ENCODE measurements around the gene PNMA3. TPM values are rescaled to one million over a fixed set of nuclear protein-coding genes. Genes with fewer than 3 reads are reported as not detected.

Gene PNMA3
- total and polyA plus RNA-seq, 2 of the 4 experiments (the other 2 are of a cell fraction): 0.03 TPM; not detected in 1

- H3K4me1 ChIP-seq (ENCODE audit: control insufficient read depth, insufficient read depth, low read length): no peaks in the 10 kb centered on the region
- H3K56ac ChIP-seq (ENCODE audit: extremely low read depth, insufficient read depth, low read length): no peak overlapping the region
- no peaks in the 10 kb centered on the region for H3K27me3 ChIP-seq (ENCODE audit: control insufficient read depth, insufficient read depth, low read length)
- H3K9me3 ChIP-seq (ENCODE audit: control insufficient read depth, insufficient read depth, low read length): no peaks in the 10 kb centered on the region
- H4K8ac ChIP-seq (ENCODE audit: low read depth in 2 of 2, low read length in 2 of 2): no peak overlapping the region
- no peaks in the 10 kb centered on the region for H3K36me3 ChIP-seq (ENCODE audit: control insufficient read depth, insufficient read depth, low read length)
- H4K20me1 ChIP-seq (ENCODE audit: insufficient read depth, low read length): no peaks in the 10 kb centered on the region
- no peak overlapping the region for H3K9ac ChIP-seq (ENCODE audit: low read depth, low read length)
- no peak overlapping the region for H3K4me2 ChIP-seq (ENCODE audit: low read depth, low read length)
- H3K18ac ChIP-seq (ENCODE audit: low read depth, low read length): no peak overlapping the region
- 91% methylated on average over 7 of the region's 24 CpGs; no CpG with 5 or more reads in 1 of the 2 experiments for WGBS, 2 experiments (ENCODE audit: extremely low coverage in 2 of 2, insufficient read length in 1 of 2)
- ATAC-seq (ENCODE audit: low read depth) (no peak), DNase-seq (no peak)
- H3K79me1 ChIP-seq (ENCODE audit: low read depth in 1 of 2, low read length in 2 of 2): no peaks in the 10 kb centered on the region
- CTCF ChIA-PET: no interaction called here
- H2BK5ac ChIP-seq (ENCODE audit: low read depth, low read length, poor library complexity, severe bottlenecking): no peak overlapping the region
- no peak overlapping the region for H2BK120ac ChIP-seq (ENCODE audit: low read depth, low read length)
- intact Hi-C loops (cut with micrococcal nuclease): no loop called here
- TF ChIP-seq ELK1 (IDR thresholded peaks at IDR 0.05; ENCODE audit: borderline replicate concordance, low read depth, low read length) (no peak), CTCF (conservative IDR thresholded peaks at IDR 0.05; ENCODE audit: low read depth, low read length) (no peak), CHD1 (IDR thresholded peaks at IDR 0.05; ENCODE audit: low read depth, low read length) (no peak), RFX5 (IDR thresholded peaks at IDR 0.05; ENCODE audit: low read depth, low read length) (no peak), MAFK (IDR thresholded peaks at IDR 0.05; ENCODE audit: low read depth, low read length) (no peak), POLR2A (IDR thresholded peaks at IDR 0.05; ENCODE audit: low read depth, low read length) (no peak), MAZ (IDR thresholded peaks at IDR 0.05; ENCODE audit: borderline replicate concordance, low read depth, low read length) (no peak), NFE2L2 (IDR thresholded peaks at IDR 0.05; ENCODE audit: low read depth, low read length) (no peak), BHLHE40 (IDR thresholded peaks at IDR 0.05; ENCODE audit: low read depth, low read length) (no peak)
- no peaks in the 10 kb centered on the region for H3K9me1 ChIP-seq (ENCODE audit: insufficient read depth, low read length)
- in situ Hi-C loops (cut with MboI; ENCODE audit: low sequenced_read_pairs): no loop called here
- no peak overlapping the region for H3K4me3 ChIP-seq (ENCODE audit: insufficient read depth, low read depth, low read length)
- no peak overlapping the region for H2BK20ac ChIP-seq (ENCODE audit: low read depth, low read length)
- no peak overlapping the region for H2AFZ ChIP-seq (replicated peaks; ENCODE audit: low read length, poor library complexity)
- H2AK5ac ChIP-seq (ENCODE audit: low read depth, low read length): no peak overlapping the region
- H3K27ac ChIP-seq (ENCODE audit: insufficient read depth, low read length): no peak overlapping the region
- no TSS peak for BruUV-seq (replicated peaks)
- POLR2A ChIA-PET (ENCODE audit: unreplicated experiment): no interaction called here
- no peak overlapping the region for H3K23ac ChIP-seq (ENCODE audit: low read depth, low read length)
- no peak overlapping the region for H3K4ac ChIP-seq (ENCODE audit: low read depth, low read length)
- H4K91ac ChIP-seq (ENCODE audit: insufficient read depth, low read depth, low read length): no peak overlapping the region
- H4K5ac ChIP-seq (ENCODE audit: low read depth, low read length): no peak overlapping the region
- H2BK15ac ChIP-seq (ENCODE audit: low read depth, low read length): no peak overlapping the region
- H2AK9ac ChIP-seq (replicated peaks; ENCODE audit: low read depth, low read length, poor library complexity): no peak overlapping the region
- dilution Hi-C loops (cut with HindIII; ENCODE audit: low sequenced_read_pairs, unreplicated experiment): no loop called here
- no peak overlapping the region for H3K14ac ChIP-seq (replicated peaks; ENCODE audit: low read depth, low read length)
Measured at GRCh38 chrX:153074262-153074899, 18.1 kb downstream of the PNMA3 start.
